Lung (tissue), 12 donors: ENCODE results near the gene GLMP. TPM values are rescaled to one million over a fixed set of nuclear protein-coding genes. Genes with fewer than 3 reads are reported as not detected.

ENCODE experiments used
- ATAC-seq: fragments of 200-7000 bp; cut with Tn5 transposase; one replicate; pipeline ENCODE4 v1.9.1; 2020; ENCODE audit warnings: moderate number of reproducible peaks; ENCODE audit not compliant: insufficient read depth, low FRiP score
- DNase-seq, 3 donors: peaks; one replicate each; pipeline ENCODE4 v3.0.0-alpha.2; 2013 to 2017
- H3K27ac ChIP-seq, 2 donors: one replicate each; pipeline ENCODE4 v1.5.1; 2013; ENCODE audit warnings: mild to moderate bottlenecking in 2 of 2, moderate library complexity in 2 of 2, control low read depth in 1 of 2, inconsistent platforms in 1 of 2, low read depth in 1 of 2, low read length in 1 of 2
- H3K27me3 ChIP-seq, 3 donors: one replicate each; pipeline ENCODE4 v1.5.1; 2013; ENCODE audit warnings: low read length in 2 of 3; ENCODE audit not compliant: control insufficient read depth in 3 of 3, insufficient read depth in 3 of 3
- H3K36me3 ChIP-seq, 4 donors: one replicate each; pipeline ENCODE4 v1.5.1; 2013; ENCODE audit warnings: low read length in 4 of 4, mild to moderate bottlenecking in 1 of 4, moderate library complexity in 1 of 4; ENCODE audit not compliant: control insufficient read depth in 4 of 4, insufficient read depth in 4 of 4
- H3K4me1 ChIP-seq, 5 donors: one replicate each; pipeline ENCODE4 v1.5.1; 2013; ENCODE audit warnings: low read length in 5 of 5, mild to moderate bottlenecking in 2 of 5, moderate library complexity in 1 of 5; ENCODE audit not compliant: control insufficient read depth in 5 of 5, insufficient read depth in 5 of 5
- H3K4me3 ChIP-seq: one replicate; pipeline ENCODE4 v1.5.1; 2013; ENCODE audit warnings: mild to moderate bottlenecking, control low read depth, moderate library complexity
- H3K9ac ChIP-seq, 2 donors: one replicate each; pipeline ENCODE4 v1.5.1; 2013; ENCODE audit warnings: low read length in 2 of 2, control low read depth in 1 of 2; ENCODE audit not compliant: insufficient read depth in 1 of 2
- H3K9me3 ChIP-seq, 4 donors: one replicate each; pipeline ENCODE4 v1.5.1; 2013; ENCODE audit warnings: low read length in 3 of 4, mild to moderate bottlenecking in 1 of 4, moderate library complexity in 1 of 4; ENCODE audit not compliant: control insufficient read depth in 4 of 4, insufficient read depth in 3 of 4
- WGBS, 2 donors: extraction: QIAGEN DNeasy Blood & Tissue Kit; methylation state at CpG; one replicate each; pipeline ENCODE4 v1.1.7; 2013; 5-methylcytosine and 5-hydroxymethylcytosine counted together
- polyA plus RNA-seq, 2 donors: library from polyadenylated mRNA; stranded (reverse); fragments of 200-250 nt; gene quantifications; one replicate each; pipeline ENCODE4 v1.2.1, GENCODE V29; 2013
- total RNA-seq, 2 donors: library from RNA; depleted of rRNA in 1 of 2; stranded (reverse); fragments of >200 nt in 1 of 2; gene quantifications; one replicate each; pipeline ENCODE4 v1.2.1, GENCODE V29; 2014 to 2021
- TF ChIP-seq, protein P1 (sequence below): IDR thresholded peaks from 2 replicates; pipeline ENCODE4 v1.5.1; 2012; ENCODE audit warnings: mild to moderate bottlenecking; ENCODE audit errors: control extremely low read depth, extremely low read depth
- donor health status: control.
- donor health status: control.
- donor health status: Bipolar disorder and iron deficiency.
- donor health status: healthy.
- donor health status: DM: yes; HTN: yes; CAD: no.

The GLMP gene
- total and polyA plus RNA-seq, 4 donors: 30.1 to 75.8 (median 59.6) TPM

DNA sequence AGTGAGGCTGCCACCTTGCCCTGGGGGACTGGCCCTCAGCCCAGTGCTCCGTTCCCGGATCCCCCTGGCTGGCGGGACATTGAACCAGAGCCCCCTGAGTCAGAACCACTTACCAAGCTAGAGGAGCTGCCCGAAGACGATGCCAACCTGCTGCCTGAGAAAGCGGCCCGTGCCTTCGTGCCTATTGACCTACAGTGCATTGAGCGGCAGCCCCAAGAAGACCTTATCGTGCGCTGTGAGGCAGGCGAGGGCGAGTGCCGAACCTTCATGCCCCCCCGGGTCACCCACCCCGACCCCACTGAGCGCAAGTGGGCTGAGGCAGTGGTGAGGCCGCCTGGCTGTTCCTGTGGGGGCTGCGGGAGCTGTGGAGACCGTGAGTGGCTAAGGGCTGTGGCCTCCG, 10.0 kb downstream of the GLMP start:
- 93 to 98% methylated on average over 21 of the region's 21 CpGs for WGBS, 2 donors
- Histone ChIP-seq H3K4me1 (peaks cover 0 to 22% (median 6%) of the 10 kb centered on the region in 5 donors), H3K9me3 (no peaks in the 10 kb centered on the region), H3K27me3 (no peaks in the 10 kb centered on the region), H3K9ac (no peak overlapping the region), H3K36me3 (peaks cover 0 to 18% (median 5%) of the 10 kb centered on the region in 4 donors), H3K4me3 (no peak overlapping the region), H3K27ac (no peak overlapping the region)
- DNase-seq: no peak
- ATAC-seq: no peak
- TF ChIP-seq, protein P1, sequence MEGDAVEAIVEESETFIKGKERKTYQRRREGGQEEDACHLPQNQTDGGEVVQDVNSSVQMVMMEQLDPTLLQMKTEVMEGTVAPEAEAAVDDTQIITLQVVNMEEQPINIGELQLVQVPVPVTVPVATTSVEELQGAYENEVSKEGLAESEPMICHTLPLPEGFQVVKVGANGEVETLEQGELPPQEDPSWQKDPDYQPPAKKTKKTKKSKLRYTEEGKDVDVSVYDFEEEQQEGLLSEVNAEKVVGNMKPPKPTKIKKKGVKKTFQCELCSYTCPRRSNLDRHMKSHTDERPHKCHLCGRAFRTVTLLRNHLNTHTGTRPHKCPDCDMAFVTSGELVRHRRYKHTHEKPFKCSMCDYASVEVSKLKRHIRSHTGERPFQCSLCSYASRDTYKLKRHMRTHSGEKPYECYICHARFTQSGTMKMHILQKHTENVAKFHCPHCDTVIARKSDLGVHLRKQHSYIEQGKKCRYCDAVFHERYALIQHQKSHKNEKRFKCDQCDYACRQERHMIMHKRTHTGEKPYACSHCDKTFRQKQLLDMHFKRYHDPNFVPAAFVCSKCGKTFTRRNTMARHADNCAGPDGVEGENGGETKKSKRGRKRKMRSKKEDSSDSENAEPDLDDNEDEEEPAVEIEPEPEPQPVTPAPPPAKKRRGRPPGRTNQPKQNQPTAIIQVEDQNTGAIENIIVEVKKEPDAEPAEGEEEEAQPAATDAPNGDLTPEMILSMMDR: no peak

DNA sequence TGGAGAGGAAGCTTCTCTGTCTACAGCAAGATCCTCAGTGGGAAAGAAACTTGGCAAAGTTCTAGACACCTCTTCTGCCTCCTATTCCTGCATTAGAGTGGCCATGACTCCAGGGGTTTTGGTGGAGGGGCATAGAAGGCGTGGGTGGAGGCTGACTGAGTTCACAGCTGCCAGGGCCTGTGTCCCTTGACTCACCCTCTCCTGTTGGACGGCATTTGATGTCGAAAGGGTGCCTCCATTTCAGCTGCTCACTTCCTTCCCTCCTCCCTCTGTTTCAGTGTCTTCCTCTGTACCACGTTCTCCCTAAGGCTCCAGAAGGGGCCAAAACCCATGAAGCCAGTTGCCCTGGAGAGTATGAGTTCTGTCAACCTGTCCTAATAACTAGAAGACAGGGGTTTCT, 10.7 kb downstream of the GLMP start:
- H3K9ac ChIP-seq: peak overlapping the region in 1 of 2 donors; percentile 4
- H3K9me3 ChIP-seq: no peaks in the 10 kb centered on the region
- peaks cover 0 to 18% (median 5%) of the 10 kb centered on the region in 4 donors for H3K36me3 ChIP-seq
- no peak for DNase-seq
- peaks cover 0 to 22% (median 6%) of the 10 kb centered on the region in 5 donors for H3K4me1 ChIP-seq
- H3K27me3 ChIP-seq: no peaks in the 10 kb centered on the region
- WGBS, 2 donors: 21 to 58% methylated on average over 4 of the region's 4 CpGs
- ATAC-seq: no peak
- H3K27ac ChIP-seq: no peak overlapping the region
- TF ChIP-seq, protein P1: no peak
- H3K4me3 ChIP-seq: no peak overlapping the region

DNA sequence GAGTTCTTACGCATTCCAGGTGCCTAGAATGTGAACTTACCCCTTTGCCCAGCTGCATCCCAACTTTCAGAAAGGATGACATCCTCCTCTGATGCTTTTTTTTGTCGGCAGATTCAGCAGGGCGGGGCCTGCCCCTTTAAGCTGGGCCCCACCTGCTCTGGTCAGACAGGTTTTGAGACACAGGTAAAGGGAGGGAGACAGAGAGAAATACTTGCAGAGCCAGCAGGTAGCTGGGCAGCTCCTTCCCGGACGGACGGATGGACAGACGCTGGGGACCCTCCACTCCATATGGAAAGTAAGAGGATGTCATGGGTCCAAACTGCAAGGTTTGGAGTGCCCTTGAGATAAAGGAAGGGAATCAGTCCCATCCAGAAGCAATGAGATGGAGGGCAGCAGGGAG, 11.4 kb downstream of the GLMP start, which contains the start of gene TMEM79:
TMEM79 (plus strand) TSS at position 214 of the 400 bp plus-strand sequence. CDS start 902 bp downstream, outside the sequence.
- Histone ChIP-seq H3K9me3 (no peaks in the 10 kb centered on the region), H3K9ac (peak within 1 kb of the TSS; percentile 42 to 93), H3K4me3 (peak within 1 kb of the TSS; percentile 55), H3K27me3 (no peaks in the 10 kb centered on the region), H3K27ac (peak within 1 kb of the TSS; percentile 81 to 97), H3K36me3 (peaks cover 0 to 18% (median 5%) of the 10 kb centered on the region in 4 donors), H3K4me1 (peaks cover 0 to 22% (median 6%) of the 10 kb centered on the region in 5 donors)
- 75 to 86% methylated on average over 7 of the region's 7 CpGs for WGBS, 2 donors
- ATAC-seq (no peak), DNase-seq (peak in 1 of 3 donors; percentile 17)
- TF ChIP-seq, protein P1: no peak

DNA sequence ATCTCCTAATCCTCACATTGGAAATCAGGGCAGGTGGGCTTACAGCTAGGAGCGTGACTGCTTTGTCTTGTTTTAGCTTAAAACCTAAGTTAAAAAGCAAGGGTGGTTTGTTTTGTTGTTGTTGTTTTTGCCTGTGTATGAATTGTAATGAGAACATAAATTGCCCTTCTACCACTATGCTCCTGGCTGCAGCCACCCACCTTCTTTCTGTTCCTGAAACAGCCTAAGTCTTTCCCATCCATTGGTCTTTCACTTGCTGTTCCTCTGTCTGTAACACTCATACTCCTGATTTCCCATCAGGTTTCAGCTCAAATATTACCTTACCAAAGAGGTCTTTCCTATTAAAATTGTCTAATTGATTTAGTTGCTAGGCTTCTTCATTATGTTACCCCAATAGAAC, 12.0 kb downstream of the GLMP start:
- Histone ChIP-seq H3K9me3 (no peaks in the 10 kb centered on the region), H3K27ac (no peak overlapping the region), H3K4me3 (peak overlapping the region; percentile 55), H3K36me3 (peaks cover 0 to 15% (median 7%) of the 10 kb centered on the region in 4 donors), H3K4me1 (peaks cover 0 to 22% (median 6%) of the 10 kb centered on the region in 5 donors), H3K9ac (peak overlapping the region; percentile 42 to 93), H3K27me3 (no peaks in the 10 kb centered on the region)
- ATAC-seq (no peak), DNase-seq (no peak)
- TF ChIP-seq, protein P1: no peak
- WGBS, 2 donors: 92 to 95% methylated on average over 1 of the region's 1 CpG
